Esophagus squamous epithelium (tissue), 4 donors: ENCODE measurements around the gene CENPO.

Experiments
- POLR2A ChIP-seq, 4 donors: fragments of 450-650 bp; IDR thresholded peaks; one replicate each; pipeline ENCODE4 v1.6.1; 2017; ENCODE audit warnings: antibody characterized with exemption in 4 of 4, mild to moderate bottlenecking in 4 of 4, moderate library complexity in 3 of 4
- TF ChIP-seq, protein P1 (sequence below), 6 experiments: fragments of 450-650 bp in 4 of 6; fragments of 200-600 bp in 2 of 6; sonication (generic) in 2 of 6; IDR thresholded peaks; one replicate each; pipeline ENCODE4 v1.5.1; 2016 to 2019; ENCODE audit warnings: antibody characterized with exemption in 6 of 6, mild to moderate bottlenecking in 4 of 6, moderate library complexity in 4 of 6

DNA sequence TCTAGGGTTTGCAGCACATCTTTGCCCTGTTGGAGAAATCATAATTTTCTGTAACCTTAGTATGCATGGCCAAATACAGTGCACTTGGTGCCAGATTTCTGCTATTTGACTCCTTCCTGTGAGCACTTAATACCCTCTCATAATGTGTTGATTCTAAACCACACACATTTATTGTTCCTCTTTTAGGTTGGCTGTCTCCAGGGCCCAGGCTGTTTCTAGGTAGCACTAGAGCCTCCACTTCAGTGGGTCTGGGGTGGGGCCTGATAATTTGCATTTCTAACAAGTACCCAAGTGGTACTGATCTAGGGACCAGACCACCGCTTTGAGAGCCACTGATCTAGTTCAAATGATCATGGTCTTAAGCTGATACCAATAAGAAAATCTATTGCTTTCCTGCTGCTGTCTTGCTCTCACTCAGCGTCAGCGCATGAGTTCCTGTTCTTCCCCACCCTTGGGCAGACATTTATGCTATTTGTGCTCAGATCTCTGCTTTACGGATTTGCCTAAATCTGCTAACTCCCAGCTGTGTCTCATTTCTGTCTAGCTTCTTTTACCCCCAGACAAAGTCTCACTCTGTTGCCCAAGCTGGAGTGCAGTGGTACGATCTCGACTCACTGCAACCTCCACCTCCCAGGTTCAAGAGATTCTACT is 7.4 kb upstream of the CENPO start:
- TF ChIP-seq, protein P1, sequence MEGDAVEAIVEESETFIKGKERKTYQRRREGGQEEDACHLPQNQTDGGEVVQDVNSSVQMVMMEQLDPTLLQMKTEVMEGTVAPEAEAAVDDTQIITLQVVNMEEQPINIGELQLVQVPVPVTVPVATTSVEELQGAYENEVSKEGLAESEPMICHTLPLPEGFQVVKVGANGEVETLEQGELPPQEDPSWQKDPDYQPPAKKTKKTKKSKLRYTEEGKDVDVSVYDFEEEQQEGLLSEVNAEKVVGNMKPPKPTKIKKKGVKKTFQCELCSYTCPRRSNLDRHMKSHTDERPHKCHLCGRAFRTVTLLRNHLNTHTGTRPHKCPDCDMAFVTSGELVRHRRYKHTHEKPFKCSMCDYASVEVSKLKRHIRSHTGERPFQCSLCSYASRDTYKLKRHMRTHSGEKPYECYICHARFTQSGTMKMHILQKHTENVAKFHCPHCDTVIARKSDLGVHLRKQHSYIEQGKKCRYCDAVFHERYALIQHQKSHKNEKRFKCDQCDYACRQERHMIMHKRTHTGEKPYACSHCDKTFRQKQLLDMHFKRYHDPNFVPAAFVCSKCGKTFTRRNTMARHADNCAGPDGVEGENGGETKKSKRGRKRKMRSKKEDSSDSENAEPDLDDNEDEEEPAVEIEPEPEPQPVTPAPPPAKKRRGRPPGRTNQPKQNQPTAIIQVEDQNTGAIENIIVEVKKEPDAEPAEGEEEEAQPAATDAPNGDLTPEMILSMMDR (IDR thresholded peaks at IDR 0.05): no peak
- TF ChIP-seq POLR2A (IDR thresholded peaks at IDR 0.05): no peak
